DMS153 treated with DMSO at 0.1 percent for 48 hours (cell line): ENCODE results near the gene COX17.
"Not testable (repeated sequence)": the region's sequence is repeated elsewhere in the genome, so short reads cannot be mapped to it uniquely, and the experiment has no call there.

ENCODE experiments used
- DNase-seq: peaks from one replicate; lab custom pipeline; 2025; ENCODE audit not compliant: unreplicated experiment; lab: John Stamatoyannopoulos, UW

COX17 gene

DNA sequence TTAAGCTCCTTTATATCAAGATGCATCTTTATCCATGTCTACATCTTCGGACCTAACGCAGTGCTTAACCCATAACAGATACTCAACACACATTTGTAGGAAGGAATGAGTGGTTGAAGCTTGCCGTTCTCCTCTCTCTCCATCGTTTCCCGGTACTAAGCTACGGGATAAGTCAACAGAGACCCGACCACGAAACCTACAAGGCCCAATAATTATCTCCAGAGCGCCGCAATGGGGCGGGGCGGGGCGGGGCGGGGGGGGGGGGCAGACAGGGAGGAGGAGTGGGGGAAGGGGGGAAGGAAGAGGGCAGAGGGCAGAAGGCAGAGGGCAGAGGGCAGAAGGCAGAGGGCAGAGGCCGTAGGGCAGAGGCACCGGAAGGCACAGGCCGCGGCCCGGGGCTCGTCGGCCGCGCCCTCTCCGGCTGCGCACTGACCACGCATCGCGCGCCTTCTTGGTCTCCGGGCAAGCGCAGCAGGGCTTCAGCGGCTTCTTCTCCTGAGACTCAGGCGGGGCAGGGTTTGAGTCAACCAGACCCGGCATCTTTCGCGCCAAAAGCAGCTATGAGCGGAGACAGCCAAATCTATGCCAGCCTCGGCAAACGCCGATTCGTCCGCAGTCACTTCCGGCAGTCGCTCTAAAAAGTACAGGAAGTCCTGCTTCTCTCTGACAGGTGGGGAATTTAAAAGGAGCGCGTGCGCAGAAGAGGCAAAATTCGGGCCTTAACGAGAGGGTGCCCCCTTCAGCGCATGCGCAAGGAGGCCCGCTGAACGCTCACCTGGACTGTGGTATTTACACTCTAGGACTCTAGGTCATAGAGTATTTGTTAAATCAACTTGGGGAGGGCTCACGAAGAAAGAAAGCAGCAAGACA is at the start of gene COX17:
Gene COX17, minus strand, starts transcription at position 636 of the 870 bp plus-strand sequence. Its CDS starts 96 bp downstream, at position 540.
- peak; percentile 93 for DNase-seq

- no peak for DNase-seq
Measured at GRCh38 chr3:119726909-119727308, 49.7 kb upstream of the COX17 start.

- no peak for DNase-seq
Measured at GRCh38 chr3:119723022-119723421, 45.8 kb upstream of the COX17 start.

GRCh38 chr3:119717520-119717919 is 40.3 kb upstream of the COX17 start:
- DNase-seq: no peak

DNA sequence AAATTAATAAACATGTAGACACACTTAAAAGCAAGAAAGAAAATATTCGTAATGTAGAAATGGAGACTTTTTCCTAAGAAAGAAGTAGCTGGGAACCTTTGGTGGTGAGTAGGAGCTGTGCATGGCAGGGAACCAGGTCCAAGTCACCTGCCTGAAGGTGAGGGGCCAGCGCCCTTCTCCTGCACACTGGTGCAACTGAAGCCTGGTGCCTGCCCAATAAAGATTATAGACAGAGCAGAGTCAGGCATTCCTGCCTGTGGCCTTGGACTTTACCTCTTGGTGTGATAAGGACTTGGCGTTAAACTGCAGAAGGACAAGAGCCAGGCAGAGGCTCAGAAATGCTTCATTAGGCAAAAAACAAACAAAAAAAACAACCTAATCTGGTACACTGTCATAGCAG is 39.8 kb upstream of the COX17 start:
- DNase-seq: no peak

DNA sequence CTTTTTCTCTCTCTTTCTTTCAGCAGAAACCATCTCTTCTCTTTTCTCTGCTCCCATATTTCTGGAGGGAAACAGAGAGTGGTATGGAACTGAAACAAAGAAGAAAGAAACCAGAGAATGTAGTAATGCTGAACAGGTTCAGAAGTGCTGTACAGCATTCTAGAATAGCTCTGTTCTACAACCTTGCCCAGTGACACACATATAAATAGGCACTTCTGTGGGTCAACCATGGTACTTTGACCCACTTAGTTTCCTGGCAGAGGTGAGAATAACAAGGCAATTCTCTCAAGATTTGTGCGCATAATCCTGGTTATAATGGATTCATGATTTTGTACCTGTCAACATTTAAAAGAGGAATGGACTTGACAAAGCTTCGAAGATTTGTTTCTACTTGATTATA is 37.9 kb upstream of the COX17 start:
- DNase-seq: no peak

DNA sequence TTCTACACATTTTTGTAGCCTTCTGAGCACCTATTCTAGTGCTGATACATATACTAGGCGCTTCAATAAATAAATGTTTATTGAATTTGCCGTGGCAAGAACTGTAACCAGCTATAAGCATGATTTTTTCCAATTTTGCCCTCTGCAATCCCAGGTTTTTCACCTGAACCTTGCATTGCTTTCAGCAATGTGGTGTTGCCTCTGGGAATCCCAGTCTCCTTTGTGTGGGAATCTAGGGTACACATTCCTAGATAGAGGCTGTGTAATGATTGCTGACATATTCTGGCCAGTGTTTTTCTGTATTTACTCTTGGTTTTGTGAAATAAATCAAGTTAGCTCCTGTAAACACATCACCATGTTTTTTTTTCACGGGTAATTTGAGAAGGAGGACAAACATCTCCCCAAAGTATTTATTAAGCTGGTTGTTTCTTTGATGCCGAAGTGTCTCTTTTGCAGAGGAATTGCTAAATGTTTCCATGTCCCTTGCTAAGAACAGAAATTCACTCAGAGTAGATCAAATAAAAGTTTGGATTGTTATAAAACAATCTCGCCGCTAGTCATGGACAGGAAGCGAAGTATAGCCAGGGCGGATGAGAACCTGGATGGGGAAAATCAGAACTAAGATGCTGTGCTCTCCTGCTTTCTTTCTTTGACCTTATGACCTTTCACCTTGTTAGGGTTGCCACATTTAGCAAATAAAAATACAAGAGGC is 26.8 kb upstream of the COX17 start:
- DNase-seq: no peak

GRCh38 chr3:119702530-119703527 is 25.6 kb upstream of the COX17 start, which contains the start of gene CFAP91:
TSS of gene CFAP91 (plus strand) at chr3:119703022. CDS start at chr3:119703099, 77 bp downstream.
- DNase-seq: peak; percentile 91

DNA sequence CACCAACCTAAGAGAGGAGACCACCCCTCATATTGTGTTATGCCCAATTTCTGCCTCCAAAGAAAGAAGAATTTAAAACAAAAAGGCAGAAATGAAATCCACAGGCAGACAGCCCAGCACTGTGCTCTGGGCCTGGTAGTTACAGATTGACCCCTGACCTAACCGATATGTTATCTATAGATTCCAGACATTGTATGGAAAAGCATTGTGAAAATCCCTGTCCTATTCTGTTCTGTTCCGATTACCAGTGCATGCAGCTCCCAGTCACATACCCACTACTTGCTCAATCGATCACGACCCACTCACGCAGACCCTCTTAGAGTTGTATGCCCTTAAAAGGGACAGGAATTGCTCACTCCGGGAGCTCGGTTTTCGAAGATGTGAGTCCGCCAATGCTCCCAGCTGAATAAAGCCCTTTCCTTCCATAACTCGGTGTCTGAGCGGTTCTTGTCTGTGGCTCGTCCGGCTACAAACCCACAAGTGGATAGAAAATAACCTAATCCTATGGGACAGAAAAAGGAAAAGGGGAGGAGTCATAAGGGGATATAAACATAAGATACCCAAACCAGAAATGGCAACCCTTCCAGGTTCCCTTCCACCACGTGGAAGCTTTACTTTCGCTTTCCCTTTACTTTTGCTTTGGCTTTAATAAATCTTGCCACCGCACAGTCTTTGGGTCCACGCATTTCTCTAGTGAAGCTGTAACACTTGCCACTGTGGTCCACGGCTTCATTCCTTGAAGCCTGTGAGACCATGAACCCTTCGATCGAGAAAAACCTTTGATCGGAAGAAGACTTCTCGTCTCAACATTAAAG is 23.9 kb upstream of the COX17 start:
- no peak for DNase-seq

DNA sequence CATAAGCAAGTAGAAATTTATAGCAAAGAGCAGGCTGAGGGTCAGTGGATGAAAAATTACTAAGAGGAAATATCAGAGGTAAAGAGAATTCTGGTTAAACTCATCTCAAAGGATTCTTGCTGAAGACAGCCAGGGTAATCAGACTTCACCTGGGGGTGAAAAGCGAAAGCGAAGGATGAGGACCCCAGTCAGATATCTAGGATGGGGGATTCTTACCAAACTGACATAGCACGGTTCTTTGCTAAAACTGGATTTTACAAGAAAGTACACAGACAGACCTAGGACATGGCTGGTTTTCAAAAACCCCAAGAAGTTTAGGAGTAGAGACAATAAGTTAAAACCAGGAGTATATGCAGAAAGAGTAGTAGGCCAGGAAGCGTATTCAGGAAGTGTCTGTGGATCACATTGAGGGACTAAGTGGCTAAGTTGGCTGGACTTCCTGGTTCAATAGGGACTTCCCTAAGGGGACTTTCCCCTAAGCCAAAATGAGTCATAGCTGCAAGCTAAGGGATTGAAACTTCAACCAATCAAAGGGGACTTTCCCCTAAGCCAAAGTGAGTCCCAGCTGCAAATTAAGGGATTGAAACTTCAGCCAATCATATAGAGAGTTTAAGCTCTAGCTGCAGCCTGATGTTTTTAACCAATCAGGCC is 23.2 kb upstream of the COX17 start:
- DNase-seq: no peak

GRCh38 chr3:119697394-119697793 is 20.2 kb upstream of the COX17 start:
- DNase-seq: no peak

GRCh38 chr3:119695480-119695879 is 18.3 kb upstream of the COX17 start:
- DNase-seq: no peak

DNA sequence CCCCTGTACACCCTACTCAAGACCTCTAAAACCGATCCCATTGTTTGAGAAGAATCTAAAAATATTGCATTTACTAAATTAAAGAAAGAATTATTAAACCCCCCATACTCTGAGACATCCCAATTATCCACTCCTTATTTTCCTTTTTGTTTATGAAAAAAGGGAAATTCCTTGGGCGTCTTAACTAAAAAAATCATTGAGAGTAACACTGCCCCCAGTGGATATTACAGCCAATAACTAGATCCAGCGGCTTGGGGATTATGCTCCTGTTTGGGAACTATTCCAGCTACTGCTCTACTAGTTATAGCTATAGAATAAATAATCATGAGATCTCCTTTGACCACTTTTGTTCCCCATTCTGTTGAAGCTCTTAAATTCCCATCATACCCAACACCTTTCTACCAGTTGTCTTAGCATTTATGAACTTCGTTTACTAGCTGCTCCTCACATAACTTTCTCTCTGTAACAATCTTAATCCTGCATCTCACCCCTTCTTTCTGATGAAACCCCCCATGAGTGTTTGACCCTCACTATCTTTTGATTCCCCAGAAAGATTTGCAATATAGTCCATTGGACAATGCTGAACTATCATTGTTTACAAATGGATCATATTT is 12.9 kb upstream of the COX17 start:
- no peak for DNase-seq

DNA sequence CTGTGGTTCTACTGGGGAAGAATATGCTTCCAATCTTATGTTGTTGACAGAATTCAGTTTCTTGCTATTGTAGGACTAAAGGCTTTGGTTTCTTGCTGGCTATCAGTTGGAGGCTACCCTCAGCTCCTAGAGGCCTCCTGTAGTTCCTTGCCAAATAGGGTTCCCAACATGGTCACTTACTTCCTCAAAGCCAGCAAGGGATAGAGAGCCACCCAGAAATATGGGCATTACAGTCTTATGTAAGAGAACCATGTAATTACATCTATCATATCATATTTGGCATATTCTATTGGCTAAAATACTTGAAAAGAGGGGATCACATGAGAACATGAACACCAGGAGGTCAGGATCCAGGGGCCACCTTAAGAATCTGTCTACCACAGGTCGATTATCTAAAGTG is 6.2 kb upstream of the COX17 start:
- DNase-seq: no peak

DNA sequence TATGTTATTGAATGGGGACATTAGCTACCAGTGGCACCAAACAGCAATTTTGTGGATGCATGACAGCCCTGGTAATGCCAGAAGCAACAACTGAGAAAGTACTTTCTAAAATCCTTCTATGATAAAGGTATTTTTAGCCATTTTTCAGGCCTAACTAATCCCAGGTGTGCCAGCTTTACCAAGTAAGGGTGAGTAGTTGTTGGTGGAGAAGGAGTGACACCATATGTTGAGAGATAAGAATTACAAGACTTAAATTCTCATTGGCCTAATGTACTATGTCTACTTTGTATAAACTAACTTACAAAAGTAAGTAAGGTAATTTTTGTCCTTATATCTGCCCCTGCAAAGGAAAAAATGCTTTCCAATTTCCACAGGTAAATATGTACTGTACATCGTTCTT is 4.1 kb upstream of the COX17 start:
- DNase-seq: peak; percentile 23

- no peak for DNase-seq
Measured at GRCh38 chr3:119679874-119680273, 2.7 kb upstream of the COX17 start.

DNA sequence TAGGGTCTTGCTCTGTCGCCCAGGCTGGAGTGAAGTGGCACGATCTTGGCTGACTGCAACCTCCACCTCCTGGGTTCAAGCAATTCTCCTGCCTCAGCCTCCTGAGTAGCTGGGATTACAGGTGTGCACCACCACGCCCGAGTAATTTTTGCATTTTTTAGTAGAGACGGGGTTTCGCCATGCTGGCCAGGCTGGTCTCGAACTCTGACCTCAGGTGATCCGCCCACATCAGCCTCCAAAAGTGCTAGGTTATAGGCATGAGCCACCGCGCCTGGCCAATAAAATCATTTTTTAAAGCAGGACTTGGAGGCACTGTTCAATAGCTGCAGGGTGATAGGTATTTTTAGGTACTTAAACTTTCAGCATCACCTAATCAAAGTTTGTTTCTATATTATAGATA is 1.0 kb upstream of the COX17 start:
- not testable (repeated sequence) for DNase-seq

- no peak for DNase-seq
Measured at GRCh38 chr3:119677641-119677934, 382 bp upstream of the COX17 start.

- no peak for DNase-seq
Measured at GRCh38 chr3:119676020-119676419, 1.2 kb downstream of the COX17 start.
